ENCODE results near the gene SLC22A17. TPM values are rescaled to one million over a fixed set of nuclear protein-coding genes. Genes with fewer than 3 reads are reported as not detected.
A peak's percentile ranks its signal among the peaks of the same experiment; 100 is the strongest.
"Not testable (repeated sequence)": the region's sequence is repeated elsewhere in the genome, so short reads cannot be mapped to it uniquely, and the experiment has no call there.

SLC22A17 gene
- total and polyA plus RNA-seq, 2 of the 4 experiments (the other 2 are of a cell fraction): 6.6 to 36.0 TPM

- no peak for TF ChIP-seq MAZ (IDR thresholded peaks at IDR 0.05; ENCODE audit: borderline replicate concordance, low read depth, low read length)
These were observed 24.5 kb downstream of the SLC22A17 start (continued) for GRCh38 chr14:23327947-23328744.

- DNase-seq (no peak), ATAC-seq (ENCODE audit: low read depth) (no peak)
- Histone ChIP-seq H2BK15ac (ENCODE audit: low read depth, low read length) (no peak overlapping the region), H3K23ac (ENCODE audit: low read depth, low read length) (no peak overlapping the region), H3K56ac (ENCODE audit: extremely low read depth, insufficient read depth, low read length) (no peak overlapping the region), H3K9me1 (ENCODE audit: insufficient read depth, low read length) (no peaks in the 10 kb centered on the region), H3K9me3 (ENCODE audit: control insufficient read depth, insufficient read depth, low read length) (no peaks in the 10 kb centered on the region), H3K18ac (ENCODE audit: low read depth, low read length) (no peak overlapping the region), H3K4me2 (ENCODE audit: low read depth, low read length) (no peak overlapping the region), H3K14ac (replicated peaks; ENCODE audit: low read depth, low read length) (no peak overlapping the region), H2AK9ac (replicated peaks; ENCODE audit: low read depth, low read length, poor library complexity) (no peak overlapping the region), H3K4ac (ENCODE audit: low read depth, low read length) (no peak overlapping the region), H2AK5ac (ENCODE audit: low read depth, low read length) (no peak overlapping the region), H4K91ac (ENCODE audit: insufficient read depth, low read depth, low read length) (no peak overlapping the region), H3K27me3 (ENCODE audit: control insufficient read depth, insufficient read depth, low read length) (no peaks in the 10 kb centered on the region; the same call in 1 of the 2 replicates), H2BK20ac (ENCODE audit: low read depth, low read length) (no peak overlapping the region), H3K9ac (ENCODE audit: low read depth, low read length) (no peak overlapping the region), H3K4me3 (ENCODE audit: insufficient read depth, low read depth, low read length) (no peak overlapping the region), H2BK120ac (ENCODE audit: low read depth, low read length) (no peak overlapping the region), H3K36me3 (ENCODE audit: control insufficient read depth, insufficient read depth, low read length) (peaks cover 19% of the 10 kb centered on the region), H3K79me1 (ENCODE audit: low read depth in 1 of 2, low read length in 2 of 2) (peaks cover 18 to 30% of the 10 kb centered on the region in 2 experiments), H4K8ac (ENCODE audit: low read depth in 2 of 2, low read length in 2 of 2) (no peak overlapping the region), H4K5ac (ENCODE audit: low read depth, low read length) (no peak overlapping the region), H3K4me1 (ENCODE audit: control insufficient read depth, insufficient read depth, low read length) (peaks cover 2% of the 10 kb centered on the region; the same call in 1 of the 2 replicates), H3K27ac (ENCODE audit: insufficient read depth, low read length) (no peak overlapping the region), H4K20me1 (ENCODE audit: insufficient read depth, low read length) (peaks cover 16% of the 10 kb centered on the region; the same call in 1 of the 2 replicates), H2BK5ac (ENCODE audit: low read depth, low read length, poor library complexity, severe bottlenecking) (no peak overlapping the region), H2AFZ (replicated peaks; ENCODE audit: low read length, poor library complexity) (no peak overlapping the region)
- ChIA-PET POLR2A (ENCODE audit: unreplicated experiment) (interaction anchor here (0.6 to 1.5 kb wide), 3 partner anchors 20 to 107 kb away, joined by 3 to 5 read pairs (median 4); no protein-coding TSS in a partner anchor), CTCF (interaction anchor here (0.6 to 2.4 kb wide), 2 partner anchors 53 to 85 kb away, joined by 3 to 12 read pairs; no protein-coding TSS in a partner anchor)
- intact Hi-C loops (cut with micrococcal nuclease): no loop called here
- dilution Hi-C loops (cut with HindIII; ENCODE audit: low sequenced_read_pairs, unreplicated experiment): no loop called here
- in situ Hi-C loops (cut with MboI; ENCODE audit: low sequenced_read_pairs): loop anchor here (10.0 kb wide), 2 partner anchors 48 to 228 kb away; partner anchors contain the start of genes CMTM5, IL25, THTPA and ZFHX2
- 67% methylated on average over 3 of the region's 13 CpGs; no CpG with 5 or more reads in 1 of the 2 experiments for WGBS, 2 experiments (ENCODE audit: extremely low coverage in 2 of 2, insufficient read length in 1 of 2)
- TF ChIP-seq MAFK (IDR thresholded peaks at IDR 0.05; ENCODE audit: low read depth, low read length) (no peak), POLR2A (IDR thresholded peaks at IDR 0.05; ENCODE audit: low read depth, low read length) (peak; percentile 26; the same call in 1 of the 2 replicates)
- BruUV-seq (replicated peaks): no TSS peak
These were observed 26.0 kb downstream of the SLC22A17 start for GRCh38 chr14:23326491-23327332.

GRCh38 chr14:23325746-23326145 lies 26.9 kb downstream of the SLC22A17 start:
- in situ Hi-C loops (cut with MboI; ENCODE audit: low sequenced_read_pairs): loop anchor here (10.0 kb wide), 2 partner anchors 49 to 229 kb away; partner anchors contain the start of genes CMTM5, IL25, THTPA and ZFHX2
- H2AK5ac ChIP-seq (ENCODE audit: low read depth, low read length); H3K23ac ChIP-seq (ENCODE audit: low read depth, low read length); H4K91ac ChIP-seq (ENCODE audit: insufficient read depth, low read depth, low read length); H2AK9ac ChIP-seq (replicated peaks; ENCODE audit: low read depth, low read length, poor library complexity); intact Hi-C loops (cut with micrococcal nuclease); H2BK20ac ChIP-seq (ENCODE audit: low read depth, low read length); H4K8ac ChIP-seq (ENCODE audit: low read depth in 2 of 2, low read length in 2 of 2); H3K27ac ChIP-seq (ENCODE audit: insufficient read depth, low read length); H3K4ac ChIP-seq (ENCODE audit: low read depth, low read length); H3K4me3 ChIP-seq (ENCODE audit: insufficient read depth, low read depth, low read length); H3K9ac ChIP-seq (ENCODE audit: low read depth, low read length); H3K18ac ChIP-seq (ENCODE audit: low read depth, low read length); H3K27me3 ChIP-seq (ENCODE audit: control insufficient read depth, insufficient read depth, low read length); H2BK15ac ChIP-seq (ENCODE audit: low read depth, low read length); H4K5ac ChIP-seq (ENCODE audit: low read depth, low read length); H3K4me2 ChIP-seq (ENCODE audit: low read depth, low read length); DNase-seq; H3K56ac ChIP-seq (ENCODE audit: extremely low read depth, insufficient read depth, low read length); H3K9me1 ChIP-seq (ENCODE audit: insufficient read depth, low read length); H3K4me1 ChIP-seq (ENCODE audit: control insufficient read depth, insufficient read depth, low read length); dilution Hi-C loops (cut with HindIII; ENCODE audit: low sequenced_read_pairs, unreplicated experiment); H2BK5ac ChIP-seq (ENCODE audit: low read depth, low read length, poor library complexity, severe bottlenecking); BruUV-seq (replicated peaks); H2BK120ac ChIP-seq (ENCODE audit: low read depth, low read length); H3K9me3 ChIP-seq (ENCODE audit: control insufficient read depth, insufficient read depth, low read length); ATAC-seq (ENCODE audit: low read depth); H3K14ac ChIP-seq (replicated peaks; ENCODE audit: low read depth, low read length); H2AFZ ChIP-seq (replicated peaks; ENCODE audit: low read length, poor library complexity): not testable (repeated sequence)
- ChIA-PET POLR2A (ENCODE audit: unreplicated experiment) (interaction anchor here (0.6 kb wide), 2 partner anchors 21 to 106 kb away, joined by 3 to 4 read pairs; no protein-coding TSS in a partner anchor), CTCF (interaction anchor here (0.6 to 2.4 kb wide), 2 partner anchors 54 to 84 kb away, joined by 3 to 12 read pairs; no protein-coding TSS in a partner anchor)
- no CpG with 5 or more reads among the region's 5 CpGs for whole genome bisulfite sequencing, 2 experiments (ENCODE audit: extremely low coverage in 2 of 2, insufficient read length in 1 of 2)
- H4K20me1 ChIP-seq (ENCODE audit: insufficient read depth, low read length): peaks cover 16% of the 10 kb centered on the region; the same call in 1 of the 2 replicates
- H3K36me3 ChIP-seq (ENCODE audit: control insufficient read depth, insufficient read depth, low read length): peaks cover 19% of the 10 kb centered on the region
- H3K79me1 ChIP-seq (ENCODE audit: low read depth in 1 of 2, low read length in 2 of 2): peaks cover 18 to 30% of the 10 kb centered on the region in 2 experiments
